ENCODE measurements around the gene CBR3. TPM values are rescaled to one million over a fixed set of nuclear protein-coding genes. Genes with fewer than 3 reads are reported as not detected.

CBR3 gene
- total RNA-seq, 1 donor from 2014 or later: 2.8 TPM

GRCh38 chr21:36179145-36179544 is 44.3 kb downstream of the CBR3 start:
- H3K27me3 ChIP-seq (ENCODE audit: insufficient read depth, low read length): no peaks in the 10 kb centered on the region
- no peak for FAIRE-seq
- H3K4me1 ChIP-seq (ENCODE audit: insufficient read depth, low read length): no peaks in the 10 kb centered on the region
- H3K36me3 ChIP-seq (ENCODE audit: insufficient read depth, low read length): no peaks in the 10 kb centered on the region
- no peak overlapping the region for H3K27ac ChIP-seq (ENCODE audit: low read depth, low read length)
- no peak for DNase-seq (ENCODE audit: low read depth)
- no peak overlapping the region for H3K27ac Mint-ChIP-seq (ENCODE audit: unreplicated experiment)
- no peaks in the 10 kb centered on the region for H3K27me3 Mint-ChIP-seq (ENCODE audit: low read depth, unreplicated experiment)
- H2AFZ ChIP-seq (ENCODE audit: low read depth, low read length): no peak overlapping the region
- H4K20me1 ChIP-seq (ENCODE audit: insufficient read depth, low read length): peaks cover 9% of the 10 kb centered on the region
- no peaks in the 10 kb centered on the region for H3K9me3 ChIP-seq (ENCODE audit: insufficient read depth, low read depth, low read length)
- no peak overlapping the region for H3K4me2 ChIP-seq (ENCODE audit: low read length)
- H3K79me2 ChIP-seq (ENCODE audit: insufficient read depth, low read length): peaks cover 6% of the 10 kb centered on the region
- H3K9me3 Mint-ChIP-seq (ENCODE audit: unreplicated experiment): no peaks in the 10 kb centered on the region
- peaks cover 16% of the 10 kb centered on the region for H3K36me3 Mint-ChIP-seq (ENCODE audit: low read depth, unreplicated experiment)
- H3K4me3 Mint-ChIP-seq (ENCODE audit: unreplicated experiment): no peak overlapping the region
- no peak for TF ChIP-seq CTCF (IDR thresholded peaks at IDR 0.05; ENCODE audit: insufficient read depth, low read depth, low read length)
- no peak overlapping the region for H3K9ac ChIP-seq (ENCODE audit: low read length)
- no peak overlapping the region for H3K4me3 ChIP-seq (ENCODE audit: insufficient read depth, low read depth, low read length)
- H3K4me1 Mint-ChIP-seq (ENCODE audit: low read depth, unreplicated experiment): no peaks in the 10 kb centered on the region

DNA sequence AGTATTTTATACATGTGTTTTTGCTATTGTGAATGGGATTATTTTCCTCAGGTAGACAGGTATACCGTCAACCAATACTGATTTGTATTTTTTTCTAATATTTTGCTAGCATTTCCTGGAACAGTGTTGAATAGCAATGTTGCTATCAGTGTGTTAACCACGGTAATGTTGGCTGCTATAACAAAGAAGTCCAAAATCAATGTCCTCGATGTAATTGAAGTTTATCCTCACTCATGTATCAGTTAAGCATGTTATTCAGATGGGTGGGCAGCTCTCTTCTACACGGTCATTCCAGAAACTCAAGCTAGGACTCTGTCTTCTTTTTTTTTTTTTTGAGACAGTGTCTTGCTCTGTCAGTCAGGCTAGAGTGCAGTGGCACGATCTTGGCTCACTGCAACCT is 46.1 kb downstream of the CBR3 start:
- Histone ChIP-seq H3K27ac (ENCODE audit: low read depth, low read length) (no peak overlapping the region), H2AFZ (ENCODE audit: low read depth, low read length) (no peak overlapping the region), H3K4me2 (ENCODE audit: low read length) (no peak overlapping the region), H3K9me3 (ENCODE audit: insufficient read depth, low read depth, low read length) (no peaks in the 10 kb centered on the region), H4K20me1 (ENCODE audit: insufficient read depth, low read length) (peaks cover 9% of the 10 kb centered on the region), H3K4me3 (ENCODE audit: insufficient read depth, low read depth, low read length) (no peak overlapping the region), H3K9ac (ENCODE audit: low read length) (no peak overlapping the region), H3K27me3 (ENCODE audit: insufficient read depth, low read length) (no peaks in the 10 kb centered on the region), H3K36me3 (ENCODE audit: insufficient read depth, low read length) (no peaks in the 10 kb centered on the region), H3K79me2 (ENCODE audit: insufficient read depth, low read length) (peaks cover 9% of the 10 kb centered on the region), H3K4me1 (ENCODE audit: insufficient read depth, low read length) (no peaks in the 10 kb centered on the region)
- no peak for FAIRE-seq
- H3K27ac Mint-ChIP-seq (ENCODE audit: unreplicated experiment): no peak overlapping the region
- no peak for TF ChIP-seq CTCF (IDR thresholded peaks at IDR 0.05; ENCODE audit: insufficient read depth, low read depth, low read length)
- no peak for TF ChIP-seq EZH2 (IDR thresholded peaks at IDR 0.05; ENCODE audit: insufficient read depth, low read length)
- DNase-seq (ENCODE audit: low read depth): no peak
- H3K36me3 Mint-ChIP-seq (ENCODE audit: low read depth, unreplicated experiment): peaks cover 16% of the 10 kb centered on the region
- H3K27me3 Mint-ChIP-seq (ENCODE audit: low read depth, unreplicated experiment): no peaks in the 10 kb centered on the region
- H3K4me3 Mint-ChIP-seq (ENCODE audit: unreplicated experiment): no peak overlapping the region
- no peaks in the 10 kb centered on the region for H3K4me1 Mint-ChIP-seq (ENCODE audit: low read depth, unreplicated experiment)
- no peaks in the 10 kb centered on the region for H3K9me3 Mint-ChIP-seq (ENCODE audit: unreplicated experiment)

DNA sequence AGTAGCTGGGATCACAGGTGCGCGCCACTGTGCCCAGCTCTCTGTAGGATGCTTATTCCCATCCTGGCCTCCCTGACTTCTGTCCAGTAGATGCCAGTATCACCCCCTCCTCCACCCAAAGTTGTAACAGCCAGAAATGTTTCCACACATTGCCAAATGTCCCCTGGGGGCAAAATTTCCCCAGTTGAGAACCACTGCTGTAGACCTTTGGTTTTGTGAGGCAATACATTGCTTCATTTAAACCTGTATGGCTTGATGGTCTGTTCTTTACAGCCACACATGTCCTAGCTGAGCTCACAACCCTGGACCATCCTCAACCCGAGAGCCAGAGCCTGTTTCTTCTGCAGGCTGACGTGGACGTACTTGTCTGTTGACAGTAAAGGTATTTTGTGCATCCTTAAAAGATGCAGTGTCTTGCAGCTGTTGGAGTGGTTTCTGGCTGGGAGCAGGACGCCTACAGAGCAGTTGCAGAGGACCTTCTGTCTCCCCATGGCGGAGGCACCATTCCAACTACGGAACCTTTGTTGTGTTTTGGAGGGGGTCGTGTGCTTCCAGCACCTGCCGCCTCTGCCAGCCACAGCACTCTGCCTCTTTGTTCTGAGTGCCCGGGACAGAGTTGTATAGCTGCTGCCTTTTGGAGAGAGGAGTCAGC is 48.4 kb downstream of the CBR3 start:
- Histone ChIP-seq H3K4me2 (ENCODE audit: low read length) (no peak overlapping the region), H3K9me3 (ENCODE audit: insufficient read depth, low read depth, low read length) (no peaks in the 10 kb centered on the region), H3K36me3 (ENCODE audit: insufficient read depth, low read length) (no peaks in the 10 kb centered on the region), H3K4me1 (ENCODE audit: insufficient read depth, low read length) (no peaks in the 10 kb centered on the region), H3K9ac (ENCODE audit: low read length) (no peak overlapping the region), H3K27ac (ENCODE audit: low read depth, low read length) (no peak overlapping the region), H2AFZ (ENCODE audit: low read depth, low read length) (no peak overlapping the region), H3K4me3 (ENCODE audit: insufficient read depth, low read depth, low read length) (no peak overlapping the region), H3K27me3 (ENCODE audit: insufficient read depth, low read length) (no peaks in the 10 kb centered on the region), H3K79me2 (ENCODE audit: insufficient read depth, low read length) (peaks cover 3% of the 10 kb centered on the region), H4K20me1 (ENCODE audit: insufficient read depth, low read length) (peaks cover 13% of the 10 kb centered on the region)
- H3K27ac Mint-ChIP-seq (ENCODE audit: unreplicated experiment): no peak overlapping the region
- H3K4me3 Mint-ChIP-seq (ENCODE audit: unreplicated experiment): no peak overlapping the region
- TF ChIP-seq EZH2 (IDR thresholded peaks at IDR 0.05; ENCODE audit: insufficient read depth, low read length) (no peak), CTCF (IDR thresholded peaks at IDR 0.05; ENCODE audit: insufficient read depth, low read depth, low read length) (no peak)
- FAIRE-seq (no peak), DNase-seq (ENCODE audit: low read depth) (no peak)
- H3K27me3 Mint-ChIP-seq (ENCODE audit: low read depth, unreplicated experiment): no peaks in the 10 kb centered on the region
- peaks cover 16% of the 10 kb centered on the region for H3K36me3 Mint-ChIP-seq (ENCODE audit: low read depth, unreplicated experiment)
- H3K4me1 Mint-ChIP-seq (ENCODE audit: low read depth, unreplicated experiment): peaks cover 2% of the 10 kb centered on the region
- H3K9me3 Mint-ChIP-seq (ENCODE audit: unreplicated experiment): no peaks in the 10 kb centered on the region
